SU-DHL-6 (cell line): ENCODE data around the gene COX10.

Source experiments
- H2AFZ ChIP-seq: fragments of 200-600 bp; sonication (generic); 2 replicates; pipeline ENCODE4 v1.6.1; 2014; ENCODE audit warnings: low read depth, mild to moderate bottlenecking, moderate library complexity, mixed read lengths, antibody characterized with exemption, low read length; ENCODE audit not compliant: severe bottlenecking
- H3F3A ChIP-seq: fragments of 200-600 bp; shearing (Covaris generic); 2 replicates; pipeline ENCODE4 v1.6.0; 2016; ENCODE audit warnings: antibody characterized with exemption, mild to moderate bottlenecking; ENCODE audit not compliant: insufficient read depth
- H3K27ac ChIP-seq: fragments of 200-600 bp; sonication (generic); 2 replicates; pipeline ENCODE4 v1.5.1; 2016; ENCODE audit warnings: low read depth, mild to moderate bottlenecking, low read length, moderate library complexity, mixed read lengths
- H3K27me3 ChIP-seq: fragments of 200-600 bp; sonication (generic), shearing (Covaris generic); 2 replicates; pipeline ENCODE4 v1.6.0; 2014; ENCODE audit warnings: mild to moderate bottlenecking, low read length
- H3K36me3 ChIP-seq: fragments of 200-600 bp; sonication (generic); 2 replicates; pipeline ENCODE4 v1.6.1; 2014; ENCODE audit warnings: mild to moderate bottlenecking, low read length, mixed read lengths
- H3K4me2 ChIP-seq: fragments of 300-600, 200-600 bp; shearing (Covaris generic), sonication (generic); 2 replicates; pipeline ENCODE4 v1.6.0; 2014; ENCODE audit warnings: low read length, low read depth, mild to moderate bottlenecking; ENCODE audit not compliant: poor library complexity, severe bottlenecking
- H3K4me3 ChIP-seq: fragments of 200-600 bp; sonication (generic); 2 replicates; pipeline ENCODE4 v1.5.1; 2014; ENCODE audit warnings: antibody characterized with exemption, low read length, mild to moderate bottlenecking, mixed read lengths; ENCODE audit not compliant: insufficient read depth, poor library complexity, severe bottlenecking
- H3K79me2 ChIP-seq: fragments of 200-600 bp; sonication (generic); 2 replicates; pipeline ENCODE4 v1.6.1; 2014; ENCODE audit warnings: mild to moderate bottlenecking, low read length, moderate library complexity; ENCODE audit not compliant: insufficient read depth
- H3K9ac ChIP-seq: fragments of 200-600 bp; sonication (generic); 2 replicates; pipeline ENCODE4 v1.7.0; 2014; ENCODE audit warnings: mild to moderate bottlenecking, low read length
- H3K9me2 ChIP-seq: fragments of 200-600 bp; sonication (generic); replicated peaks from 2 replicates; pipeline ENCODE4 v1.6.1; 2014; ENCODE audit warnings: low read length; ENCODE audit not compliant: insufficient read depth
- H3K9me3 ChIP-seq: fragments of 200-600 bp; sonication (generic); 2 replicates; pipeline ENCODE4 v1.6.1; 2014; ENCODE audit warnings: low read length, mixed read lengths; ENCODE audit not compliant: insufficient read depth
- H4K20me1 ChIP-seq: fragments of 200-600 bp; sonication (generic); 2 replicates; pipeline ENCODE4 v1.6.1; 2014; ENCODE audit warnings: low read depth, mild to moderate bottlenecking, antibody characterized with exemption, low read length, moderate library complexity, mixed read lengths
- CTCF ChIP-seq: fragments of 200-600 bp; sonication (generic); IDR thresholded peaks from one replicate; pipeline ENCODE4 v1.5.1; 2017; ENCODE audit warnings: antibody characterized with exemption, mild to moderate bottlenecking, low read length, moderate library complexity; ENCODE audit not compliant: insufficient read depth, poor library complexity, severe bottlenecking
- EZH2phosphoT487 ChIP-seq: fragments of 200-600 bp; sonication (generic), shearing (Covaris generic); conservative IDR thresholded peaks from 2 replicates; pipeline ENCODE4 v1.6.1; 2018; ENCODE audit warnings: mild to moderate bottlenecking, antibody characterized with exemption, low read length, moderate library complexity, mixed read lengths

The COX10 gene

GRCh38 chr17:14116263-14117024 is 47.1 kb downstream of the COX10 start:
- no peak for TF ChIP-seq CTCF
- no peak overlapping the region for H2AFZ ChIP-seq
- H3K9me3 ChIP-seq, result no peaks in the 10 kb centered on the region

DNA sequence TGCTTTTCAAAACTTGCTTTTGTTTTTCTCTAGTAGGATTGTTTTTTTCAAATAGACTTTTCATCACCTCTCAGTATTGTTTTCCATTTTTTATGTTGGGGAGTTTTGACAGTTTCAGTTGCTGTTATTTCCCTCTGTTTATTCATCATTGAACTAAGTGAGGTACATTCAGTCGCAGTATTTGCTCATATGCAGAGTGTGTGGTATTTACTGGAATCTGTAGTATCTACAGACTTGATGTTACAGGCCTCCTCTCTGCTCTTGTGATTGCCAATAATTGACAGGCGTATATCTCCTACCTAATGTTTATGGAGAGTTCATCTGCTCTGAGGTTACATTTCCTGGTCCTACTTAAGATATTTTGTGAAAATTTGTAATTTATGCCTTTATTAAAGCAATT is 49.6 kb downstream of the COX10 start:
- no peak overlapping the region for H3K9ac ChIP-seq
- H3F3A ChIP-seq, result no peaks in the 10 kb centered on the region
- H3K9me3 ChIP-seq, result no peaks in the 10 kb centered on the region
- H3K4me3 ChIP-seq, result no peak overlapping the region
- H3K4me2 ChIP-seq, result no peak overlapping the region
- H3K79me2 ChIP-seq, result peaks cover 26% of the 10 kb centered on the region
- no peaks in the 10 kb centered on the region for H3K9me2 ChIP-seq
- TF ChIP-seq CTCF (no peak), EZH2phosphoT487 (no peak)
- no peak overlapping the region for H3K27ac ChIP-seq
- 0 out of 2 replicates have a peak, but pooled peaks cover 4% of the 10 kb centered on the region for H4K20me1 ChIP-seq
- H2AFZ ChIP-seq, result no peak overlapping the region
- H3K27me3 ChIP-seq, result no peaks in the 10 kb centered on the region
- no peaks in the 10 kb centered on the region for H3K36me3 ChIP-seq

More at GRCh38 chr17:14116263-14117024, 47.1 kb downstream of the COX10 start:
- no peak overlapping the region for H3K9ac ChIP-seq
- H3K27ac ChIP-seq, result no peak overlapping the region
- H3F3A ChIP-seq, result no peaks in the 10 kb centered on the region
- H3K9me2 ChIP-seq, result no peaks in the 10 kb centered on the region
- no peak overlapping the region for H3K4me2 ChIP-seq
- H4K20me1 ChIP-seq, result 0 out of 2 replicates have a peak, but pooled peaks cover 4% of the 10 kb centered on the region
- no peaks in the 10 kb centered on the region for H3K36me3 ChIP-seq
- H3K27me3 ChIP-seq, result no peaks in the 10 kb centered on the region
- no peak overlapping the region for H3K4me3 ChIP-seq
- H3K79me2 ChIP-seq, result peaks cover 16% of the 10 kb centered on the region

GRCh38 chr17:14119546-14119945 is 50.2 kb downstream of the COX10 start:
- Histone ChIP-seq H3K4me2 (no peak overlapping the region), H3K9ac (no peak overlapping the region), H3K4me3 (no peak overlapping the region), H3K27me3 (no peaks in the 10 kb centered on the region), H3K79me2 (peaks cover 30% of the 10 kb centered on the region), H3F3A (no peaks in the 10 kb centered on the region), H3K27ac (no peak overlapping the region), H3K36me3 (no peaks in the 10 kb centered on the region), H3K9me2 (no peaks in the 10 kb centered on the region), H3K9me3 (no peaks in the 10 kb centered on the region), H2AFZ (no peak overlapping the region), H4K20me1 (0 out of 2 replicates have a peak, but pooled peaks cover 4% of the 10 kb centered on the region)
- TF ChIP-seq EZH2phosphoT487 (no peak), CTCF (no peak)
